Dendritic cell treated with granulocyte-macrophage colony-stimulating factor and Interleukin-4, amounts not matched to agents 40 ng/mL and 50 ng/mL, for 4 days (primary cell): ENCODE measurements around the gene BATF3.
A peak's percentile ranks its signal among the peaks of the same experiment; 100 is the strongest.

Source experiments
- H3K27ac Mint-ChIP-seq: one replicate; pipeline ENCODE4 v1.8.0; 2022; ENCODE audit warnings: mild to moderate bottlenecking, mixed read lengths
- H3K27me3 Mint-ChIP-seq: one replicate; pipeline ENCODE4 v1.8.0; 2022; ENCODE audit warnings: mild to moderate bottlenecking, mixed read lengths
- H3K36me3 Mint-ChIP-seq: one replicate; pipeline ENCODE4 v1.8.0; 2022; ENCODE audit warnings: low read depth, mixed read lengths
- H3K4me1 Mint-ChIP-seq: one replicate; pipeline ENCODE4 v1.8.0; 2022; ENCODE audit warnings: low read depth, mixed read lengths
- H3K4me3 Mint-ChIP-seq: one replicate; pipeline ENCODE4 v1.8.0; 2022; ENCODE audit warnings: mild to moderate bottlenecking, moderate library complexity, mixed read lengths
- H3K9me3 Mint-ChIP-seq: one replicate; pipeline ENCODE4 v1.8.0; 2022; ENCODE audit warnings: mixed read lengths
- intact Hi-C: fragments of 100-400 bp; cut with micrococcal nuclease; formaldehyde crosslinking; loops from one replicate; pipeline ENCODE4 v1.15.0; 2022

The BATF3 gene

GRCh38 chr1:212685429-212685828 is 14.2 kb downstream of the BATF3 start:
- Mint-ChIP-seq H3K9me3 (no peaks in the 10 kb centered on the region), H3K36me3 (peaks cover 11% of the 10 kb centered on the region), H3K4me1 (peaks cover 10% of the 10 kb centered on the region), H3K27me3 (no peaks in the 10 kb centered on the region), H3K4me3 (peak overlapping the region; percentile 24), H3K27ac (no peak overlapping the region)
- intact Hi-C loops, result loop anchor here (2.0 kb wide), 1 partner anchor 13 kb away; the partner anchor contains the start of gene BATF3

GRCh38 chr1:212684521-212685090 is 15.0 kb downstream of the BATF3 start:
- peaks cover 18% of the 10 kb centered on the region for H3K4me1 Mint-ChIP-seq
- peaks cover 11% of the 10 kb centered on the region for H3K36me3 Mint-ChIP-seq
- intact Hi-C loops, result loop anchor here (2.0 kb wide), 1 partner anchor 14 kb away; the partner anchor contains the start of gene BATF3
- H3K9me3 Mint-ChIP-seq, result no peaks in the 10 kb centered on the region
- H3K27ac Mint-ChIP-seq, result no peak overlapping the region
- H3K4me3 Mint-ChIP-seq, result no peak overlapping the region
- H3K27me3 Mint-ChIP-seq, result no peaks in the 10 kb centered on the region

GRCh38 chr1:212684076-212684475 is 15.6 kb downstream of the BATF3 start:
- H3K27me3 Mint-ChIP-seq, result no peaks in the 10 kb centered on the region
- peak overlapping the region; percentile 53 for H3K4me3 Mint-ChIP-seq
- intact Hi-C loops, result loop anchor here (2.0 kb wide), 1 partner anchor 15 kb away; the partner anchor contains the start of gene BATF3
- no peak overlapping the region for H3K27ac Mint-ChIP-seq
- H3K36me3 Mint-ChIP-seq, result peaks cover 11% of the 10 kb centered on the region
- H3K4me1 Mint-ChIP-seq, result peaks cover 24% of the 10 kb centered on the region
- H3K9me3 Mint-ChIP-seq, result no peaks in the 10 kb centered on the region

GRCh38 chr1:212683357-212683722 is 16.3 kb downstream of the BATF3 start:
- Mint-ChIP-seq H3K27me3 (no peaks in the 10 kb centered on the region), H3K4me3 (peak overlapping the region; percentile 53), H3K36me3 (peaks cover 11% of the 10 kb centered on the region), H3K4me1 (peaks cover 31% of the 10 kb centered on the region), H3K9me3 (no peaks in the 10 kb centered on the region), H3K27ac (no peak overlapping the region)
- intact Hi-C loops, result no loop called here

GRCh38 chr1:212680680-212681389 is 18.8 kb downstream of the BATF3 start:
- intact Hi-C loops, result no loop called here
- H3K36me3 Mint-ChIP-seq, result peaks cover 11% of the 10 kb centered on the region
- H3K4me1 Mint-ChIP-seq, result peaks cover 52% of the 10 kb centered on the region
- no peak overlapping the region for H3K4me3 Mint-ChIP-seq
- peak overlapping the region; percentile 86 for H3K27ac Mint-ChIP-seq
- H3K27me3 Mint-ChIP-seq, result no peaks in the 10 kb centered on the region
- H3K9me3 Mint-ChIP-seq, result no peaks in the 10 kb centered on the region

- Mint-ChIP-seq H3K9me3 (no peaks in the 10 kb centered on the region), H3K36me3 (no peaks in the 10 kb centered on the region), H3K4me1 (peaks cover 58% of the 10 kb centered on the region), H3K4me3 (peak overlapping the region; percentile 62), H3K27me3 (no peaks in the 10 kb centered on the region), H3K27ac (peak overlapping the region; percentile 86)
- intact Hi-C loops, result no loop called here
Measured at GRCh38 chr1:212678456-212679410, 20.9 kb downstream of the BATF3 start.

- intact Hi-C loops, result no loop called here
Measured at GRCh38 chr1:212677573-212677972, 22.1 kb downstream of the BATF3 start.

GRCh38 chr1:212677136-212677535 is 22.5 kb downstream of the BATF3 start:
- intact Hi-C loops, result no loop called here
- H3K4me3 Mint-ChIP-seq, result peak overlapping the region; percentile 62
- peak overlapping the region; percentile 86 for H3K27ac Mint-ChIP-seq
- H3K36me3 Mint-ChIP-seq, result no peaks in the 10 kb centered on the region
- no peaks in the 10 kb centered on the region for H3K9me3 Mint-ChIP-seq
- H3K4me1 Mint-ChIP-seq, result peaks cover 66% of the 10 kb centered on the region
- H3K27me3 Mint-ChIP-seq, result no peaks in the 10 kb centered on the region

More at GRCh38 chr1:212677573-212677972, 22.1 kb downstream of the BATF3 start:
- H3K4me1 Mint-ChIP-seq, result peaks cover 62% of the 10 kb centered on the region
- H3K27me3 Mint-ChIP-seq, result no peaks in the 10 kb centered on the region
- peak overlapping the region; percentile 86 for H3K27ac Mint-ChIP-seq
- peak overlapping the region; percentile 62 for H3K4me3 Mint-ChIP-seq
- H3K36me3 Mint-ChIP-seq, result no peaks in the 10 kb centered on the region
- no peaks in the 10 kb centered on the region for H3K9me3 Mint-ChIP-seq

GRCh38 chr1:212675675-212676074 is 24.0 kb downstream of the BATF3 start:
- intact Hi-C loops, result no loop called here
- no peaks in the 10 kb centered on the region for H3K27me3 Mint-ChIP-seq
- H3K9me3 Mint-ChIP-seq, result no peaks in the 10 kb centered on the region
- H3K4me3 Mint-ChIP-seq, result no peak overlapping the region
- peaks cover 73% of the 10 kb centered on the region for H3K4me1 Mint-ChIP-seq
- H3K36me3 Mint-ChIP-seq, result no peaks in the 10 kb centered on the region
- no peak overlapping the region for H3K27ac Mint-ChIP-seq

- Mint-ChIP-seq H3K4me3 (no peak overlapping the region), H3K27ac (peak overlapping the region; percentile 13), H3K36me3 (no peaks in the 10 kb centered on the region), H3K4me1 (peaks cover 73% of the 10 kb centered on the region), H3K9me3 (no peaks in the 10 kb centered on the region), H3K27me3 (no peaks in the 10 kb centered on the region)
- intact Hi-C loops, result no loop called here
Measured at GRCh38 chr1:212674872-212675271, 24.8 kb downstream of the BATF3 start.

- peak overlapping the region; percentile 99 for H3K27ac Mint-ChIP-seq
- intact Hi-C loops, result no loop called here
- H3K4me3 Mint-ChIP-seq, result peak overlapping the region; percentile 59
- no peaks in the 10 kb centered on the region for H3K9me3 Mint-ChIP-seq
- H3K27me3 Mint-ChIP-seq, result no peaks in the 10 kb centered on the region
- H3K4me1 Mint-ChIP-seq, result peaks cover 77% of the 10 kb centered on the region
- no peaks in the 10 kb centered on the region for H3K36me3 Mint-ChIP-seq
Measured at GRCh38 chr1:212671342-212672031, 28.2 kb downstream of the BATF3 start.

GRCh38 chr1:212670882-212671281 is 28.8 kb downstream of the BATF3 start:
- Mint-ChIP-seq H3K27ac (peak overlapping the region; percentile 99), H3K36me3 (no peaks in the 10 kb centered on the region), H3K9me3 (no peaks in the 10 kb centered on the region), H3K4me1 (peaks cover 77% of the 10 kb centered on the region), H3K27me3 (no peaks in the 10 kb centered on the region), H3K4me3 (peak overlapping the region; percentile 13)
- intact Hi-C loops, result no loop called here

- Mint-ChIP-seq H3K9me3 (no peaks in the 10 kb centered on the region), H3K27me3 (no peaks in the 10 kb centered on the region), H3K27ac (peak overlapping the region; percentile 99), H3K4me3 (no peak overlapping the region), H3K4me1 (peaks cover 82% of the 10 kb centered on the region), H3K36me3 (no peaks in the 10 kb centered on the region)
- intact Hi-C loops, result no loop called here
Measured at GRCh38 chr1:212670301-212670700, 29.3 kb downstream of the BATF3 start.
